Measurements from ENCODE around the gene HLA-DPB1.
"Not testable (repeated sequence)": the region's sequence is repeated elsewhere in the genome, so short reads cannot be mapped to it uniquely, and the experiment has no call there.

Gene HLA-DPB1

GRCh38 chr6:33061987-33062386, 13.8 kb upstream of the HLA-DPB1 start:
- no peak for TF ChIP-seq CTCF (IDR thresholded peaks at IDR 0.05; ENCODE audit: low read depth, low read length)
- DNase-seq (ENCODE audit: extremely low read depth, low read depth), result no peak

DNA sequence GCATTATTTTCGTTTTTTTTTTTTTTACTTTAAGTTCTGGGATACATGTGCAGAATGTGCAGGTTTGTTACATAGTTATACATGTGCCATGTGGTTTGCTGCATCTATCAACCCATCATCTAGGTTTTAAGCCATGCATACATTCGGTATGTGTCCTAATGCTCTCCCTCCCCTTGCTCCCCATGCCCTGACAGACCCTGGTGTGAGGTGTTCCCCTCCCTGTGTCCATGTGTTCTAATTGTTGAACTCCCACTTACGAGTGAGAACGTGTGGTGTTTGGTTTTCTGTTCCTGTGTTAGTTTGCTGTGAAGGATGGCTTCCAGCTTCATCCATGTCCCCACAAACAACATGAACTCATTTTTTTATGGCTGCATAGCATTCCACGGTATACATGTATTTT, 12.4 kb upstream of the HLA-DPB1 start:
- not testable (repeated sequence) for DNase-seq (ENCODE audit: extremely low read depth, low read depth)

DNA sequence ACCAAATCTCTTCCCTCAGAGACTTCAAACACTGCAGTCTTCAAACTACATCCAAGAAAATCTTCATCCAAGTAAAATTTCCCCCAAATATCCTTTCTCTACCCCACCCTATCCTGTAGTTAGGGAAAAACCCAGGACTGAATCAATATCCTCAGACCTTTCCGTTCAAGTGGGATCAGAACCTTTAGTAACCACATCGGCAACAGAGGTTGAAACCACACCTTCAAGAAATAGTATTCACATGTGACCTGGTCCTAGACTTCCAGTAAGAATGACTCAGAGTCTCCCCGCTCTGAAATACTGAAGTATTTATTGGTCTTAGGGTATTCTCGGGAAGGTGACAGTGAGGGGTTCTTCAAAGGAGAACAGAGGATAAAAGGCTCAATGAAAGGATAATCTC, 11.1 kb upstream of the HLA-DPB1 start:
- TF ChIP-seq CTCF (IDR thresholded peaks at IDR 0.05; ENCODE audit: low read depth, low read length), result no peak

DNA sequence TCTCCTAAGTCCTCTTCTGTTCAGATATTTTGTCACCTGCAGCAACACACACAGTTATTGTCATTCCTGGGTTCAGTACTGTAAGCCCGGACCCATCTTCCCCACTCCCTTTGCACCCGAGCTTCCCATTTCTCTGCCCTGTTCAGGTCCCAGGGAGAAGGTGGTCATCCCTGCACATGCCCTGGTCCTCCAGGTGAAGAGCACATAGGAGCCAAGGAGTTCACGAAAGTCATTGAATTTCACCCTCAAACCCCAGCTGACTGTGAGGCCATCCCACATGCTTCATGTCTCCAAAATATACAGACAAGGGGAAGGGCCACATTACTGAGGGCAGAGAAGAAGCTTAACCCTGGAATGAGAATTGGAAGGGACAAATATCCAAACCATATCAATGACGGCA, 10.5 kb upstream of the HLA-DPB1 start:
- no peak for TF ChIP-seq CTCF (IDR thresholded peaks at IDR 0.05; ENCODE audit: low read depth, low read length)
- no peak for DNase-seq (ENCODE audit: extremely low read depth, low read depth)

More for the DNA sequence above, 11.1 kb upstream of the HLA-DPB1 start:
- no peak for DNase-seq (ENCODE audit: extremely low read depth, low read depth)

- no peak for DNase-seq (ENCODE audit: extremely low read depth, low read depth)
- no peak for TF ChIP-seq CTCF (IDR thresholded peaks at IDR 0.05; ENCODE audit: low read depth, low read length)
These were observed 8.8 kb upstream of the HLA-DPB1 start for GRCh38 chr6:33066917-33067521.

- TF ChIP-seq CTCF (IDR thresholded peaks at IDR 0.05; ENCODE audit: low read depth, low read length), result no peak
- no peak for DNase-seq (ENCODE audit: extremely low read depth, low read depth)
These were observed 6.6 kb upstream of the HLA-DPB1 start for GRCh38 chr6:33069021-33069738.

DNA sequence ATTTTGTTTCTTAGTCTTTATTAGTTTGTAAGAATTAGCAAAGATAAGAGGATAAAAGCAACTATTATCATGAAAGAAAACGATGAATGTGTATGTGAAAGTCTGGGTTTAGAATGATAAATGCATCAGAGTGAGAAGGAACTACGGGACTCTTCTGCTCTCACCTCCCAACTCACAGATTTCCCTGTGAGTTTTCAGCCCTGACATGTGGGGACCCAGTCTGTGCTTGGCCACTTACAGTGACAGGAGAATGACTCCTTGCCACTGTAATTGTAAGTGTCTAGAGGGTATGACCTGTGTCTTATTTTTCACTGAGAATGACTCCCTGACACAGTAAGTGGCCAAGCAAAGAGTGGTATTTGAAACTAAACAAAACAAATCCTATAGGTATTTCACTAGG, 4.9 kb upstream of the HLA-DPB1 start:
- no peak for DNase-seq (ENCODE audit: extremely low read depth, low read depth)
- no peak for TF ChIP-seq CTCF (IDR thresholded peaks at IDR 0.05; ENCODE audit: low read depth, low read length)

DNA sequence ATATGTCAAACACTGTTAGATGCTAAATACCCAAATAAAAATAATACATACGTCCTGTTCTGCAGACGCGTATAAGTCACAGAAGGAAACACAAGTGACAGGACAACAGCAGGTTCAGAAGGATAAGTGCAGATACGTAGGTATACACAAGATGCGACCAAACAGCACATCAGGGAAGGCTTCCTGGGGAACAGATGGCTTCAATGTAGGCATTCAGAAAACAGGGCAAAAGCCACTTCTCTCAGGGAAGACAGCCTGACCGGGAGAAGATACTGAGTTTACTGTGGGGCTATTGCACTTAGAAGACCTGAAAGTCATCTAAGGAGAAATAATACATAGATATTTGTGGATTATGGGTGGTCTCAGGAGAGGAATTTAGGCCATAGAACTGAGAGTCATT, 4.2 kb upstream of the HLA-DPB1 start:
- no peak for DNase-seq (ENCODE audit: extremely low read depth, low read depth)
- no peak for TF ChIP-seq CTCF (IDR thresholded peaks at IDR 0.05; ENCODE audit: low read depth, low read length)

Measured in AG09319 (cell line).